CD4-positive, alpha-beta T cell treated with Interferon alpha-2 for 1 hour (primary cell): Measurements from ENCODE around the gene NR2F1-AS1.

Experiments
- DNase-seq, 2 donors: peaks; one replicate each; pipeline ENCODE4 v3.0.0-alpha.2; 2020 to 2022

NR2F1-AS1 gene

DNA sequence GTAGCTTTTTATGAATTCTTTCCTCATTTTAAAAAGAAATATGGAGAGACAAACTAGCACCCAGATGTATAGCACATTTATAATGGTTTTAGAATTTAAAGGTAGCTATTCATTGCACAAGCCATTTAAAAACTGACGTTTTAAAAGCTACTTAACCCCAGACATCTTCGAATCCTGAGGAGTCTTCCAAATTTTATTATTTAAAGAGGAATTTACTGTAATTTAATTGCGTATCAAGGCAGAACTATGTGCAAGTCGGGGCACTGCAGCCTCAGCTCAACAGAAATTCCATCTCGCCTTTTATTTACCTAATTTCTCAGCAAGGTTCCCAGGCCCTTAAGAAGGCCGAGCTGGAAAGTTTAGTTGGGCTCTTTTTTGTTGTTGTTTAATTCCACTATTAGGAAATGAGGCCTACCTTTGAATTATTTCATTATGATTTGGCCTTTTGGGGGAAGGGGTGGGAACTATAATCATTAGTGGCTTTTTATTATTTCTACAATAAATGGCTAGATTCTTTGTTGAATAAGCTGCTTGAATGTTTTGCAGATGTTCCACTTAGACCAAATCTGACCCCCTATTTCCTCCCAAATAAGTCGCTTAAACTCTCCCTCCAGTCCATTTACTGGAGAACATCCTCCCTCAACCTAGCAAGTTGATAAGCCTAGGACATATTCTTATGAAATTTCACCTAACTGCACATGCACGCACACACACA is 22.2 kb upstream of the NR2F1-AS1 start:
- DNase-seq, result no peak

DNA sequence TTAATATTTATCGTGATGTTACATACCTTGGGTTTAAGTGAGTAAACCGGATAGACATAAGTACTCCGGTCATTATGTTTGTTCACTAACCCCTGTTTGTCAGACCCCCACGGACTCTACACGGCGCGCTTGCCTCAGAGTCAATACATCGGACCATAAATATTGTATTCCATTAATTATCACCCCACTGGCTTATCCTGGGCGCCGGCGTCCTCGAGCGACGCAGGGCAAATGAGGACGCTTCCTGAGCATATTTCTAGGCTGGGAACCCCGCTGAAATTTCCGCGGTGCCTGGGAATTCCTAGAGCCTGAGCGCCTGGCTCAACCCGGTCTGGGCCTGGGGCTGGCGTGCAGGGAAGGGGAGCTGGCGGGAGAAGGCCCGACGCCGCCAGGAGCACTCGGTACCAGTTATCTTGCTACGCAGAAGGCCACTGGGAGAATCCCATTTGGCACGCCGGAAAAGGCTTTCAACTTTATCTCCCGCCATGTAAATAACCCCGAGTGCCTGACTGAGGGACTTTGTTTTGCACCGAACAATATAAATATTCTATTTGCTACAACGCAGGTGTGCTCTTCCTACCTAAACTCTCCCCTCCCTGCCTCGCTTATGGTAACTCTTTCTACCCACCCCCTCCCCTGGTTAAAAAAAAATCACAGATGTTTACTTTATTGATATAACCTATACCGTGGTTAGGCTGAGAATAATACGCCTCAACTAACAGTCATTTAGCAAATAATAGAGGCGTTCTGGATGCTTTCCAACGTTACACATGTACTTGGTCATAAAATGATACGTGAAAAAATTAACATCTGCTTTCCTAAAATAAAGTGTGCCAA is 21.4 kb upstream of the NR2F1-AS1 start:
- DNase-seq, result no peak

- DNase-seq, result no peak
Observed at GRCh38 chr5:93601802-93602155, 20.8 kb upstream of the NR2F1-AS1 start.

GRCh38 chr5:93601071-93601801 is 20.2 kb upstream of the NR2F1-AS1 start:
- no peak for DNase-seq

GRCh38 chr5:93600409-93601070 is 19.5 kb upstream of the NR2F1-AS1 start:
- DNase-seq, result no peak

DNA sequence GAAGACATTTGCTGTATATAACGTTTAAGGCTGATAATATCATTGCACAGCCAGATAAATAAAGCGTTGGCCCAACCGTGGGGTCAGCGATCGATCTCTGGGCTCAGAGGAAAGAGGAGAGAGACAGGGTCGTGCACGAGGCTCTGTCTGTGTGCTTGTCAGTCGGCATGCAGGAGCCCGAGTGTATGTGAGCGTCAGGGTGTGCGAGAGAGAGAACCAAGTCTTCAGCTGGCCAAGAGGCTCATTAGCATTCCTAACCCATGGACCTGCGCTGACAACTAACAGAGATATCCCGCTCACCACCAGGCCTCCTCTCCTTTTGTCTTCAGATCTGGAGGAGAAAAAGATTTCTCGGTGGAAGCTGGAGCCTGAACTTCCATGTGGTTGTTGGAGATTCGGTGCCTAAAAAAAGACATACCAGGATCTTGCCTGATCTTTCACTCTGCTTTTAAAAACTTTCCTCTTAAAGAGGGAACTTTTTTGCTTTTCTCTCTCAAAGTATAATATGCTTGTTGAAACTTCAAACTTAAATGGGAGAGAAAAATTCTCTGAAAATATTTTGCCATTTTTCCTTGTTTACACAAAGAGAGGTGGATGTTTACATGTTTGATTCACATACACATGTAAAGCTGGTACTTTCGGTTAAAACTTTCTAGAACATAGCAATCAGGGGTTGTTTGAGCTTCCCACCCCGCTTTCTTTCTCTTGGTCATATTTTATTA is 18.5 kb upstream of the NR2F1-AS1 start:
- no peak for DNase-seq

DNA sequence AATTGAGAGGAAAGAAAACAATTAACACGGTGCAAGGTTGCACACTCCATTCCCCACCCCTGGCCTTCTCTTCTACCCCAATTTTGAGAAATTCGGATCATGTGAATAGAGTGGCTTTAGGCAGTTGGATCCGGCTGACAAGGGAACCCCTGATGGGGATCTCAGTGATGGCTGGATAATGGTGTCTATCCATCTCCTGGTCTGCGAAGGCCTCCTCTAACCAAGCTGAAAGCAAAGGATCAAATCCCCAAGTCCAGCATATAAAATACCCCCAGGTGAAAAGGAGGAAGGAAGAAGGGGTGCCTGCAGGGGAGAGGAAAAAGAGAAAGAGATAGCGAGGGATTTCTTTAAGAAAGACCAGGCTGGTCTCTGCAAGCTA is 18.0 kb upstream of the NR2F1-AS1 start:
- no peak for DNase-seq

DNA sequence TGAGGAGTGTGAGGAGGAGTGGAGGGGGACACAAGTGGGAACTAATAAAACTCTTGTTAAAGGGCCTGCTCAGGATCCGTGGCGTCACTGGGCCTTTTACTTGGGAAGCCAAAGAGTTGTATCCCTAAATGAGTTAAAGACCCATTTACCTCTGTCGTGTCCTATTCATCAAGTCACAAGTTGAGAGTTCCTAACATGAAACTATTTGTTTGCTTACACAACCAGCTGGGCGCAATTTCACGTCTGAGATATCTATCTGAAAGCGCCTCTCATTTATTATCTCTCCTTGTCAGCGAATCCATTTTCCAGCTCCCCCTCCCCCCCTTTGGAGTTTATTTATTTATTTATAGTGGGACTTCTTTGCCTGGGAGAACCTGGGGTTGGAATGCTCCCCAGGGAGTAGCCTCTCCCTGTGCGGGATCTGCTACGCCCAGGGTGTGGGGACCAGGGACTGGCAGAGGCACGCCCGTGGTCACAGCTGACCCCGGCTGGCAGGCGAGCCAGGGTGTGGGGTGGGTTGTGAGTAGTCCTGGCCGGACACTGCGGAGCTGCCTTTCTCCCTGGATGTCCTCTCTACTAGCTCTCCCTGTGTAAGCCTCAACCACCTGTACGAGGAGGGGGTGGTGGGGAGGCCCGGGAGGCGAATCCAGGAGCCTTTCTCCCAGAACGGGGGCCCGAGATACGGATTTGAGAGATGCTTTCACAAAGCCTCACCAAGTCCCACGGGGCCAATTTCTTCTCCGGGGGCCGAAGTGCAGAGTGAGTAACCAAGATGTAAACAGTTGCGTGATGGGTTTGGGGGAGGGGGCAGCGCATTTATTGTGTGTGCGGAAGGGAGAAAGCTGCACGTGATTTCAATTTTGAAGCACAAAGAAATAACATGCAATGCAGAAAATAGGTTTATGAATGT is 17.3 kb upstream of the NR2F1-AS1 start:
- DNase-seq, result no peak

DNA sequence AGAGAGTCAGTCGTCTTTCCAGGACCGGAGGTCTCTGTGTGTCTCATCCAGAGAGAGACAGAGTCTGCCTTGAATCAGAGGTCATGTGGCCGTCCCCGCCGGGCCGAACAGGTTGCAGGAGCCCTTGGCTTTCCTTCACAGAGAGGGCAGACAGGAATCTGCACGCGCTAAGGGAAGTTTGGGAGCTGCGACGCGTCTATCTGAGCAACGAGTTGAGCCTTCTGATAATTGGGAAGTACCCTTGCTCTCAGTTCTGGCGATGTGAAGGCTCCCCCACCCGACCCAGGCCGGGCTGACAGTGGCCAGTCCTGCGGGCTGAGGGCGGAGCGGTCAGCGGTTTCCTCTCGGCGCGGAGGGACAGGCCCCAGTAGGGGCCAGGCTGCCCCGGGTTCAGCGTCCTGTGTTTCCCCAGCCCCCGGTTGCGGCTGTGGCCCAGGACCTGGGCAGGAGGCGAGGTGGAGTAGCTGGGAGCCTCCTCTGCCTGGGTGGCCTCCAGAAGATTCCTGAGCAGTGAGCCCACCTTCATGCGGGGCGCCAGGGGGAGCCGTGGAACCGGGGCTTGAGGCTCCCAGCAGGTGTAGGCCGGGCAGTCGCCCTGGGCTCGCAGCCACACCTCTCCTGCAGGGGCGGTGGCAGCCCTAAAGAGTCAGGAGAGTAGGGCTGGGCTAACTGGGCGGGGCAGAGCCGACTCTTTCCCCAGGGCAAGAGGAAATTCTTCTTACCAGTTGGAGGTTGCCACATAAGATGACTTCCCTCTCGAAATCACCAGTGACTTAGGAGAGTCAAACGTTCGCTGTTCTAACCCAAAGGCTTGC is 15.9 kb upstream of the NR2F1-AS1 start:
- no peak for DNase-seq

- no peak for DNase-seq
Observed at GRCh38 chr5:93596310-93596675, 15.3 kb upstream of the NR2F1-AS1 start.

- DNase-seq, result no peak
Observed at GRCh38 chr5:93595420-93596147, 14.6 kb upstream of the NR2F1-AS1 start.

GRCh38 chr5:93594591-93595419 is 13.8 kb upstream of the NR2F1-AS1 start:
- no peak for DNase-seq

GRCh38 chr5:93593476-93594131 is 12.6 kb upstream of the NR2F1-AS1 start:
- DNase-seq, result no peak

DNA sequence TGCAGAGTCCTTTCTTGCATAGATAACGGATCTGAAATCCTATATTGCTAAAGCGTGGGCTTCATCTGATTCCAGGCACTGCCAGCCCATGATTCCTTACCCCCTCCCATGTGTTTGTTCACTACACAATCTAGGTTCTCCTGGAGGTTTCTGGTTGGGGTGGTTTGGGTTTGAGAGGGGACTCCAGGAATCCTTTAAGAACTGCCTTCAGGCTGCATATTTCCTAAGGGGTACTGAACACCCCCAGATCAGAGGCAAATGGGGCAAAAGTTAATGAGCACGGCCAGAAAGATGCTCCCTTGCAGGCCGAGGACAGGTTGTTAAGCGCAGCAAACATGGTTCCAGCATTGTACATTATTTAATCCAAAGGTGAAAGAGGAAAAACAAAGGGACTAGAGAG is 11.9 kb upstream of the NR2F1-AS1 start:
- no peak for DNase-seq

DNA sequence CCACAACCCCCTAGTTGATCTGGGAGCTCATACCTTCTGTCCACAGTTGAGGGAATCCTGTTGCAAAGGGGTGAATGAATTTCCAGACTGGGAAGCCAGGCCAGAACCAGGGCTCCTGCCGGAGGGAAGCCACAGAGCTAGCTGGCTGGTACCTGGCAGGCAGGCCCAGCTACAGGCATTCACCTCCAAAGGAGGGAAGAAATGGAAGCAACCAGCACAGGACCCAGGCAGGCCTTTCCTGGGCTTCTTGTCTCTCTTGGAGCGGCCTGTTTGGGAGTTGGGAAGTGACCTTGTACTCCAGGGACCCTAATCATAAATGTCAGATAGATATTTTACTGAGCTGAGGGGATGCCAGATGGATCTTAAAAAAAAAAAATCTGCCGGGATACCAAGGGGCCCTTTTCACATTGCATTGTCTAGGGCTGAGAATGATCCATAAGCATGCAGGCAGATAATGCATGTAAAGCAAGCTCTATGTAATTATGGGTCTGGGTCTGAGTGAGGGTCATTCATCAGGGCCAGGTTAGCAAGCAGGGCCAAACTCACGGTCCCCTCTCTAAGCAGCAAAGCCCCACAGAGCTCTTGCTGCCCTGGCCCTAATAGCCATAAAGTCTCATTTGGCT is 10.4 kb upstream of the NR2F1-AS1 start:
- DNase-seq, result no peak

DNA sequence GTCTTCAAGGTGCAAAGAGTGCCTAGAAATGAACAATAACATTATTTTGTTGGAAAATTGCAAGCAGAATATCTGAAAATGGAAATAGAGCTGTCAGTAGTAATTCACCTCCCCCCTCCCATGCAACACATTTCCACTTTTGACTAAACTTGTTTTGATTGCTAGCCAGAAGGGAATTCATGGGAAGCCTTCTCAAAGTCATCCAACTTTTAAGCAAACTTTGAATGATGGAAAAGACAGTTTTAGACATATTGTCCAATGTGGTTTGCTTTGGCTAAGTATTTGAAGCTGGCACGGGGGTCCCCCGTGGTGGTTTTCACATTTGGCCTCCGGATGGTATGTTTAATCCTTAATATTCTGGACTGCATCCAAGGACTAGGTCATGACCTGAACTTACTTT is 9.5 kb upstream of the NR2F1-AS1 start:
- no peak for DNase-seq

- DNase-seq, result no peak
Observed at GRCh38 chr5:93589829-93590215, 8.8 kb upstream of the NR2F1-AS1 start.
